CD14-positive monocyte (primary cell): ENCODE data around the gene KNTC1. TPM values are rescaled to one million over a fixed set of nuclear protein-coding genes. Genes with fewer than 3 reads are reported as not detected.

ENCODE experiments used
- DNase-seq, 3 donors: peaks; one replicate each; pipeline ENCODE4 v3.0.0-alpha.2; 2011 to 2022
- H2AFZ ChIP-seq: 2 replicates; pipeline ENCODE4 v1.6.0; 2012; ENCODE audit warnings: mild to moderate bottlenecking, low read depth, low read length, inconsistent platforms; ENCODE audit not compliant: insufficient read depth, poor library complexity, severe bottlenecking
- H3K27ac ChIP-seq, 2 donors: 1 replicate in 1 of 2; 2 replicates in 1 of 2; pipeline ENCODE4 v1.5.1; 2012 to 2013; ENCODE audit warnings: low read length in 2 of 2, control low read depth in 1 of 2, inconsistent platforms in 1 of 2, low read depth in 1 of 2, mild to moderate bottlenecking in 1 of 2
- H3K27me3 ChIP-seq, 2 donors: one replicate each; pipeline versions ENCODE4 v1.6.0 to v1.6.1; 2011 to 2013; ENCODE audit warnings: low read length in 2 of 2; ENCODE audit not compliant: control insufficient read depth in 2 of 2, insufficient read depth in 2 of 2
- H3K36me3 ChIP-seq, 2 donors: replicated peaks in 1 of 2; 1 replicate in 1 of 2; 2 replicates in 1 of 2; pipeline versions ENCODE4 v1.5.1 to v1.6.1; 2012 to 2013; ENCODE audit warnings: low read length in 2 of 2, control low read depth in 1 of 2, inconsistent platforms in 1 of 2, mild to moderate bottlenecking in 1 of 2; ENCODE audit not compliant: insufficient read depth in 2 of 2, control insufficient read depth in 1 of 2
- H3K4me1 ChIP-seq, 2 donors: 1 replicate in 1 of 2; 2 replicates in 1 of 2; pipeline versions ENCODE4 v1.5.1 to v1.6.1; 2012 to 2013; ENCODE audit warnings: low read length in 2 of 2, control low read depth in 1 of 2, inconsistent platforms in 1 of 2, mild to moderate bottlenecking in 1 of 2, moderate library complexity in 1 of 2; ENCODE audit not compliant: insufficient read depth in 2 of 2, control insufficient read depth in 1 of 2
- H3K4me2 ChIP-seq: replicated peaks from 2 replicates; pipeline ENCODE3; 2012; ENCODE audit warnings: low read length, moderate library complexity, mild to moderate bottlenecking; ENCODE audit not compliant: poor library complexity, severe bottlenecking; ENCODE audit errors: extremely low read depth
- H3K4me3 ChIP-seq, 3 experiments: fragments of 200-600 bp in 1 of 3; sonication (generic) in 1 of 3; replicated peaks in 1 of 3; 1 replicate in 2 of 3; 2 replicates in 1 of 3; pipeline ENCODE4 v1.5.1; 2011 to 2013; ENCODE audit warnings: low read length in 3 of 3, mild to moderate bottlenecking in 3 of 3, control low read depth in 2 of 3, low read depth in 2 of 3, inconsistent platforms in 1 of 3, moderate library complexity in 1 of 3
- H3K79me2 ChIP-seq: 2 replicates; pipeline ENCODE4 v1.6.0; 2012; ENCODE audit warnings: mild to moderate bottlenecking, control low read depth, inconsistent platforms, low read length, moderate library complexity; ENCODE audit not compliant: insufficient read depth
- H3K9ac ChIP-seq: 2 replicates; pipeline ENCODE4 v1.6.0; 2017; ENCODE audit warnings: low read length, mild to moderate bottlenecking; ENCODE audit not compliant: insufficient read depth, poor library complexity, severe bottlenecking
- H3K9me3 ChIP-seq, 2 donors: replicated peaks in 1 of 2; 1 replicate in 1 of 2; 2 replicates in 1 of 2; pipeline versions ENCODE4 v1.5.1 to v1.6.1; 2012 to 2013; ENCODE audit warnings: low read length in 2 of 2, control low read depth in 1 of 2; ENCODE audit not compliant: control insufficient read depth in 1 of 2, insufficient read depth in 1 of 2
- H4K20me1 ChIP-seq: 2 replicates; pipeline ENCODE4 v1.6.0; 2012; ENCODE audit warnings: mild to moderate bottlenecking, low read length, control low read depth, moderate library complexity; ENCODE audit not compliant: insufficient read depth
- H3K27ac Mint-ChIP-seq, 7 donors: one replicate each; pipeline ENCODE4 v1.8.0; 2020; ENCODE audit warnings: mild to moderate bottlenecking in 7 of 7, mixed read lengths in 7 of 7, moderate library complexity in 6 of 7, inconsistent platforms in 2 of 7
- H3K27me3 Mint-ChIP-seq, 3 donors: one replicate each; pipeline ENCODE4 v1.8.0; 2021 to 2022; ENCODE audit warnings: low read depth in 3 of 3, mild to moderate bottlenecking in 3 of 3, mixed read lengths in 3 of 3, moderate library complexity in 3 of 3, inconsistent platforms in 1 of 3
- H3K36me3 Mint-ChIP-seq, 2 donors: one replicate each; pipeline ENCODE4 v1.8.0; 2020; ENCODE audit warnings: mixed read lengths in 2 of 2, inconsistent platforms in 1 of 2, mild to moderate bottlenecking in 1 of 2
- H3K4me1 Mint-ChIP-seq: one replicate; pipeline ENCODE4 v1.8.0; 2020; ENCODE audit warnings: mild to moderate bottlenecking, mixed read lengths
- H3K4me3 Mint-ChIP-seq, 2 donors: one replicate each; pipeline ENCODE4 v1.8.0; 2020; ENCODE audit warnings: mild to moderate bottlenecking in 2 of 2, mixed read lengths in 2 of 2, moderate library complexity in 1 of 2
- H3K9me3 Mint-ChIP-seq, 7 donors: one replicate each; pipeline ENCODE4 v1.8.0; 2020 to 2022; ENCODE audit warnings: mixed read lengths in 7 of 7, mild to moderate bottlenecking in 6 of 7, moderate library complexity in 6 of 7, inconsistent platforms in 2 of 7
- WGBS: methylation state at CpG from one replicate; pipeline ENCODE4 v1.1.5; 2013; ENCODE audit warnings: missing lambda C conversion rate; ENCODE audit not compliant: insufficient coverage; 5-methylcytosine and 5-hydroxymethylcytosine counted together
- intact Hi-C, 2 donors: fragments of 100-400 bp; cut with micrococcal nuclease; formaldehyde crosslinking; loops; one replicate each; pipeline versions ENCODE4 v1.15.0 to v1.15.1; 2023
- polyA plus RNA-seq, 3 donors: library from polyadenylated mRNA; depleted of rRNA in 1 of 3; unstranded in 2 of 3; stranded (reverse) in 1 of 3; fragments of 300-500 nt in 2 of 3; fragments of >200 nt in 1 of 3; fragmentation: Illumina TruSeq in 2 of 3; gene quantifications; 1 replicate in 2 of 3; 2 replicates in 1 of 3; pipeline ENCODE4 v1.2.3, GENCODE V29; 2012 to 2021
- TF ChIP-seq, protein P1 (sequence below): fragments of 200-600 bp; IDR thresholded peaks from one replicate; pipeline ENCODE4 v1.8.0; 2022; ENCODE audit warnings: antibody characterized with exemption, mild to moderate bottlenecking

KNTC1 gene
- polyA plus RNA-seq, 3 donors: 0.65 to 10.3 (median 0.81) TPM

DNA sequence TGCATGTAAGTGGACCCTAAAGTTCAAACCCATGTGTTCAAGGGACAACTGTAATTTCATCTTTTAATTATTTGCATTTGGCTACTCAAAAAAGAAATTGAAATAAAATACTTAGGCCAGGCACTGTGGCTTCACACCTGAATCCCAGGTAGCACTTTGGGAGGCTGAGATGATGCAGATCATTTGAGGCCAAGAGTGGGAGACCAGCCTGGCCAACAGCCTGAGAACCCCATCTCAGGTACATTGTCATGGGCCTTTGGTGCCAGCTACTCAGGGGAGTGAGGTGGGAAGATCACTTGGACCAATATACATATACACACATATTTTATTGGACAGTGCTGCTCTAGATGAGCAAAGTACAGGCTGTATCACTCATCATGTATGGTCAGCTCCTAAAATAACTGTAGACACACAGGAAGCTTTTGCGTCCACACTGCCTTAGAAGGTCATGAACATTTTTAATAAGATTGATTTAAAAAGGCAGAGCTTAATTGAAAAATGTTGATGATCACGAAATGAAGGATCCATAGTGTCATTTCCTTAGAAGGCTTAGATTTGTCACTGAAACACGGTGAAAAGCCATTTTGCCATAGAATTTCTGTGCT is 23.8 kb upstream of the KNTC1 start:
- peaks cover 32 to 53% of the 10 kb centered on the region in 2 donors for H3K4me1 ChIP-seq
- DNase-seq: no peak
- peak overlapping the region in 1 of 2 donors; percentile 99 for H3K27ac ChIP-seq
- Mint-ChIP-seq H3K4me3 (no peak overlapping the region), H3K9me3 (no peaks in the 10 kb centered on the region), H3K27ac (peak overlapping the region in 3 of 7 donors; percentile 41 to 99 (median 54)), H3K4me1 (peaks cover 42% of the 10 kb centered on the region), H3K36me3 (peaks cover 43 to 54% of the 10 kb centered on the region in 2 donors), H3K27me3 (peaks cover 0 to 4% (median 0%) of the 10 kb centered on the region in 3 donors)
- H3K27me3 ChIP-seq: no peaks in the 10 kb centered on the region
- no peak overlapping the region for H3K4me3 ChIP-seq
- H2AFZ ChIP-seq: no peak overlapping the region
- H3K4me2 ChIP-seq: no peak overlapping the region
- intact Hi-C loops: loop anchor here in 1 of 2 donors (10.0 kb wide), 1 partner anchor 238 kb away; the partner anchor contains the start of gene VPS33A
- TF ChIP-seq, protein P1, sequence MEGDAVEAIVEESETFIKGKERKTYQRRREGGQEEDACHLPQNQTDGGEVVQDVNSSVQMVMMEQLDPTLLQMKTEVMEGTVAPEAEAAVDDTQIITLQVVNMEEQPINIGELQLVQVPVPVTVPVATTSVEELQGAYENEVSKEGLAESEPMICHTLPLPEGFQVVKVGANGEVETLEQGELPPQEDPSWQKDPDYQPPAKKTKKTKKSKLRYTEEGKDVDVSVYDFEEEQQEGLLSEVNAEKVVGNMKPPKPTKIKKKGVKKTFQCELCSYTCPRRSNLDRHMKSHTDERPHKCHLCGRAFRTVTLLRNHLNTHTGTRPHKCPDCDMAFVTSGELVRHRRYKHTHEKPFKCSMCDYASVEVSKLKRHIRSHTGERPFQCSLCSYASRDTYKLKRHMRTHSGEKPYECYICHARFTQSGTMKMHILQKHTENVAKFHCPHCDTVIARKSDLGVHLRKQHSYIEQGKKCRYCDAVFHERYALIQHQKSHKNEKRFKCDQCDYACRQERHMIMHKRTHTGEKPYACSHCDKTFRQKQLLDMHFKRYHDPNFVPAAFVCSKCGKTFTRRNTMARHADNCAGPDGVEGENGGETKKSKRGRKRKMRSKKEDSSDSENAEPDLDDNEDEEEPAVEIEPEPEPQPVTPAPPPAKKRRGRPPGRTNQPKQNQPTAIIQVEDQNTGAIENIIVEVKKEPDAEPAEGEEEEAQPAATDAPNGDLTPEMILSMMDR: no peak
- WGBS: 80% methylated on average over 1 of the region's 3 CpGs
- H3K9me3 ChIP-seq: no peaks in the 10 kb centered on the region
- no peak overlapping the region for H3K9ac ChIP-seq
- peaks cover 46% of the 10 kb centered on the region for H4K20me1 ChIP-seq
- H3K79me2 ChIP-seq: peaks cover 54% of the 10 kb centered on the region
- H3K36me3 ChIP-seq: peaks cover 49 to 55% of the 10 kb centered on the region in 2 donors

DNA sequence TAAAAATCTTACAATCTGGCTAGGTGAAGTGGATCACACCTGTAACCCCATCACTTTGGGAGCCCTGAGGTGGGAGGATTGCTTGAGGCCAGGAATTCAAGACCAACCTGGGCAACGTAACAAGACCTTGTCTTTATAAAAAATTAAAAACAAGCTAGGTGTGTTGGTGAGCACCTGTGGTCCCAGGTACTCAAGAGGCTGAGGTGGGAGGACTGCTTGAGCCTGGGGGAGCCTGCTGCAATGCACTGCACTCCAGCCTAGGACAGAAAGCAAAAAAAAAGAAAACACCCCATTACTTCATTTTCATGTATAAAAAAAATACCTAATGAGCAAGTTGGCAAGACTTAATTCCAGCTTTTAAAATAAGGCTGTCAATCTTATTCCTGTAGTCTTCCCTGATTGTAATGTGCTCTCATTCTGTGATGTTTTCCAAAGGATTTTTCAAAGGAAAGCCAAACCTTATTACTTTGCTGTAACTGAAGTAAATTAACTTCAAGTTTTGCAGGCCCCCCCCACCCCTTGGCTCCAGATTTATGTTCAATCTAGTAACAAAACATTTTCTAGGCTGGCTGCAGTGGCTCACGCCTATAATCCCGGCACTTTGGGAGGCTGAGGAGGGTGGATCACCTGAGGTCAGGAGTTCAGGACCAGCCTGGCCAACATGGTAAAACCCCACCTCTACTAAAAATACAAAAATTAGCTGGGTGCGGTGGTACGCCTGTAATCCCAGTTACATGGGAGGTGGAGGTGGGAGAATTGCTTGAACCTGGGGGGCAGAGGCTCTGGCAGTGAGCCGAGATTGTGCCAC is 23.1 kb upstream of the KNTC1 start:
- Mint-ChIP-seq H3K27ac (peak overlapping the region in 3 of 7 donors; percentile 41 to 72 (median 54)), H3K9me3 (no peaks in the 10 kb centered on the region), H3K27me3 (peaks cover 0 to 4% (median 0%) of the 10 kb centered on the region in 3 donors), H3K36me3 (peaks cover 46 to 58% of the 10 kb centered on the region in 2 donors), H3K4me1 (peaks cover 36% of the 10 kb centered on the region), H3K4me3 (no peak overlapping the region)
- H3K27me3 ChIP-seq: no peaks in the 10 kb centered on the region
- intact Hi-C loops: loop anchor here in 1 of 2 donors (1.0 to 10.0 kb wide), 2 partner anchors 8 to 239 kb away; partner anchors contain the start of gene VPS33A
- H3K9ac ChIP-seq: no peak overlapping the region
- TF ChIP-seq, protein P1: no peak
- H3K4me3 ChIP-seq: no peak overlapping the region
- no peak overlapping the region for H3K4me2 ChIP-seq
- peaks cover 54% of the 10 kb centered on the region for H3K79me2 ChIP-seq
- no peak overlapping the region for H2AFZ ChIP-seq
- WGBS: no CpG with 5 or more reads among the region's 6 CpGs
- H3K4me1 ChIP-seq: peaks cover 32 to 46% of the 10 kb centered on the region in 2 donors
- peak overlapping the region in 1 of 2 donors; percentile 99 for H3K27ac ChIP-seq
- peaks cover 54% of the 10 kb centered on the region for H4K20me1 ChIP-seq
- no peak for DNase-seq
- peaks cover 56 to 63% of the 10 kb centered on the region in 2 donors for H3K36me3 ChIP-seq
- H3K9me3 ChIP-seq: no peaks in the 10 kb centered on the region
